Vagina (tissue), 2 donors: ENCODE data around the gene CCNK. TPM values are rescaled to one million over a fixed set of nuclear protein-coding genes. Genes with fewer than 3 reads are reported as not detected.

ENCODE experiments used
- DNase-seq, 2 donors: peaks; one replicate each; pipeline ENCODE4 v3.0.0-alpha.2; 2017; ENCODE audit errors: extremely low spot score in 2 of 2
- H3K27ac ChIP-seq: fragments of 200-600 bp; sonication (generic); one replicate; pipeline ENCODE4 v1.5.1; 2019
- H3K27me3 ChIP-seq: fragments of 200-600 bp; sonication (generic); one replicate; pipeline ENCODE4 v1.5.1; 2019
- H3K36me3 ChIP-seq, 2 donors: fragments of 200-600 bp; sonication (generic); one replicate each; pipeline ENCODE4 v1.5.1; 2017 to 2019
- H3K4me1 ChIP-seq: fragments of 200-600 bp; sonication (generic); one replicate; pipeline ENCODE4 v1.5.1; 2019
- H3K4me3 ChIP-seq, 2 donors: fragments of 200-600 bp; sonication (generic); 1 replicate in 1 of 2; 2 replicates in 1 of 2; pipeline ENCODE4 v1.5.1; 2016 to 2019
- H3K9me3 ChIP-seq: fragments of 200-600 bp; sonication (generic); one replicate; pipeline ENCODE4 v1.5.1; 2019
- CTCF ChIP-seq, 3 experiments: fragments of 450-650 bp in 2 of 3; fragments of 200-600 bp in 1 of 3; sonication (generic) in 1 of 3; IDR thresholded peaks; one replicate each; pipeline ENCODE4 v1.5.1; 2017 to 2019; ENCODE audit warnings: antibody characterized with exemption in 3 of 3, mild to moderate bottlenecking in 2 of 3, moderate library complexity in 2 of 3
- POLR2A ChIP-seq, 2 donors: fragments of 450-650 bp; IDR thresholded peaks; one replicate each; pipeline ENCODE4 v1.6.1; 2017; ENCODE audit warnings: antibody characterized with exemption in 2 of 2, mild to moderate bottlenecking in 2 of 2, moderate library complexity in 2 of 2
- POLR2AphosphoS5 ChIP-seq, 2 donors: sonication (generic); formaldehyde crosslinking; IDR thresholded peaks; one replicate each; pipeline ENCODE4 v1.9.0; 2017; ENCODE audit warnings: antibody characterized with exemption in 2 of 2, mild to moderate bottlenecking in 2 of 2, low read depth in 1 of 2; ENCODE audit not compliant: insufficient read depth in 1 of 2
- intact Hi-C: fragments of 100-400 bp; cut with DNase I; formaldehyde crosslinking; loops from one replicate; pipeline ENCODE4 v1.15.1; 2023
- total RNA-seq: library from RNA; depleted of rRNA; stranded (reverse); fragments of >200 nt; gene quantifications from one replicate; pipeline ENCODE4 v1.2.3, GENCODE V29; 2016

The CCNK gene
- total RNA-seq, 1 donor from 2014 or later, result 27.5 TPM

DNA sequence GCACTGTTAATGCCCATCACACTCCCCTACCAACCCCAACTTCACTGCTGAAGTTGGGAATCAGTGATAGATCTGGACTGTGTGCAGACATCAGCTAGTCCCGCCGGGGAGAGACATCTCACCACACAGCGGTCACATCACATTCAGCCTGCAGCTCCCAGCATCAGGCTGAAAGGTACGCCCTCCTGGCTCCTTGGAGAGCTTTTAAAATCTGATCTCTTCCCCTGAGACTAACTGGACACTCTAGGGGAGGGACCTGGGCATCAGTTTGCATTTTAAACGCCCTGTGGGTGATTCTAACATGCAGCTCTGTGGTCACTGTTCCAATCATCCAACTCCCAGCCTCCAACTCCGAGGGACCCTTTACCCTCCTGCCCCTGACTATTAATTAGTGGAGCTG is 64.4 kb downstream of the CCNK start:
- no peaks in the 10 kb centered on the region for H3K36me3 ChIP-seq
- no peak for DNase-seq
- no peak overlapping the region for H3K27ac ChIP-seq
- no peak overlapping the region for H3K4me3 ChIP-seq
- peaks cover 12% of the 10 kb centered on the region for H3K4me1 ChIP-seq
- no peaks in the 10 kb centered on the region for H3K9me3 ChIP-seq
- no peaks in the 10 kb centered on the region for H3K27me3 ChIP-seq
- intact Hi-C loops, result no loop called here
- TF ChIP-seq POLR2AphosphoS5 (IDR thresholded peaks at IDR 0.05; ENCODE audit: insufficient read depth in 1 of 2, low read depth in 1 of 2) (no peak), CTCF (IDR thresholded peaks at IDR 0.05) (no peak), POLR2A (IDR thresholded peaks at IDR 0.05) (no peak)

- intact Hi-C loops, result no loop called here
- H3K27me3 ChIP-seq, result no peaks in the 10 kb centered on the region
- H3K27ac ChIP-seq, result no peak overlapping the region
- no peaks in the 10 kb centered on the region for H3K36me3 ChIP-seq
- H3K4me3 ChIP-seq, result no peak overlapping the region
- TF ChIP-seq CTCF (IDR thresholded peaks at IDR 0.05), result no peak
- TF ChIP-seq POLR2A (IDR thresholded peaks at IDR 0.05), result no peak
- TF ChIP-seq POLR2AphosphoS5 (IDR thresholded peaks at IDR 0.05; ENCODE audit: insufficient read depth in 1 of 2, low read depth in 1 of 2), result no peak
- H3K9me3 ChIP-seq, result no peaks in the 10 kb centered on the region
- no peak for DNase-seq
- peaks cover 5% of the 10 kb centered on the region for H3K4me1 ChIP-seq
These were observed 65.1 kb downstream of the CCNK start for GRCh38 chr14:99546234-99546879.

DNA sequence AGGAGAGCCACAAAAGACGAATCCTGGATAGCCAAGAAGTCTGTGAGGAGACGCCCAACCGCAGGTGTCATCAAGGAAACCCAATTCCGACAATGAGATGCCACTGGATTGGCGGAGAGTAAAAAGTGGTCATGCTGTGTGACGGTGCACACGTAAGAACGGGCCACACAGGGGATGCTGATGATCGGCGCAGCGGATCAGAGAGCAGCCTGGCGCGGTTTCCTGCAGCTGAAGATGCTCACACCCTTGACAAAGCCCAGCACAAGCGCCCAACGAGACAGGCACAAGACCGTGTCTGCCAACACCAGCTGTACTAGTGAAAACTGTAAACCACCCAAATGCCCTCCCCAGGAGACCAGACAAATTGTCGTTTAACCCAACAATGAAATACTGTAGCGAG is 67.0 kb downstream of the CCNK start:
- intact Hi-C loops, result no loop called here
- H3K27ac ChIP-seq, result no peak overlapping the region
- no peaks in the 10 kb centered on the region for H3K36me3 ChIP-seq
- no peak overlapping the region for H3K4me3 ChIP-seq
- TF ChIP-seq CTCF (IDR thresholded peaks at IDR 0.05) (no peak), POLR2A (IDR thresholded peaks at IDR 0.05) (no peak), POLR2AphosphoS5 (IDR thresholded peaks at IDR 0.05; ENCODE audit: insufficient read depth in 1 of 2, low read depth in 1 of 2) (no peak)
- no peaks in the 10 kb centered on the region for H3K9me3 ChIP-seq
- no peaks in the 10 kb centered on the region for H3K4me1 ChIP-seq
- DNase-seq, result no peak
- no peaks in the 10 kb centered on the region for H3K27me3 ChIP-seq

DNA sequence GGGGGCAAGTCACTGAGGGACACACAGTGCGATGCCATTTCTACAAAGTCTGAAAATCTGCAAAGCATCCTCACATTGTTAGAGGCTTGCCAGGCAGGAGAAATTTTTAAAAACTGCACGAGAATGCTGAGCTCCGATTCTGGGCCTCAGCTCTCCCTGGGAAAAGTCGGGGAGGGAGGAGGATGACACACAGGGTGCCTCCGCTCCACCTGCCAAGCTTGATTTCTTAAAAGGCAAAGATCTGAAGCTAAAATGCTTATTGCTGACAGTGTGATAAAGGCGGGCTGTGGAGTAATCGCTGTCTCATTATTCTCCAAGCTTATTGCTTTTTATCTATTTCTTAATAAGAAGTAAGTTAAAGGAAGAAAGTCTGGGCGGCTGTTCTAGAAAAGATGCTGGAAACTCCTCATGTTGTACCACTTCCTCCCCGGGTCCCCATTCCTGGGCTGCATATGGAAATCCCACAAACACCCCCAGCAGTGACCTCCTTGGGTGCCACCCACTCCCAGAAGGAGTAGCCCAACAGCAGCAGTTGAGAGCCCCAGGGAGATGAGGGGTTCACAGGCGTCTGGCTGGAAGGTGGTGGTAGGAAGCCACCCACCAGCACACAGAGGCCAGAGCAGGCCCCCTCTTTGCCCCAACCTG is 67.8 kb downstream of the CCNK start:
- no peak for DNase-seq
- intact Hi-C loops, result no loop called here
- no peaks in the 10 kb centered on the region for H3K36me3 ChIP-seq
- H3K27me3 ChIP-seq, result no peaks in the 10 kb centered on the region
- H3K27ac ChIP-seq, result no peak overlapping the region
- H3K9me3 ChIP-seq, result no peaks in the 10 kb centered on the region
- H3K4me3 ChIP-seq, result no peak overlapping the region
- peaks cover under 1% of the 10 kb centered on the region for H3K4me1 ChIP-seq
- TF ChIP-seq POLR2A (IDR thresholded peaks at IDR 0.05), result no peak

DNA sequence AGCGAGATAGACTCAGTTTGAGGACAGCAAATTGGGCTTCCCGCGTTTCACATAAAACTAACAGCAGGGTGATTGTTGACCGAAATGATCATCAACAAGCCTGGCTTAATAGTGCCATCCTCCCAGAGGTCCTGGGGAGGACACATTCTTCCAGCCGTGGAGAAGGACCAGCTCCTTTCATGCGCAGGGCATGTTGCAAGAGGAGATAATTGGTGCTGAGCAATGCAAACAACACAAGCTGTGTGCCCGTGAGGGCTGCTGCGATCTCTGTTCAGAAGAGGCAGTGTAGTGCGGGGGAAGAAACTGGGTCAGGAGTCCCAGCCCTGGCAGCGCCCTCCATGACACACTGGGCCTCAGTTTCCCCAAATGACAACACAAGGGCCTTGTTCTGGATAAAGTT is 68.5 kb downstream of the CCNK start:
- H3K27me3 ChIP-seq, result no peaks in the 10 kb centered on the region
- H3K4me1 ChIP-seq, result peaks cover 7% of the 10 kb centered on the region
- TF ChIP-seq POLR2AphosphoS5 (IDR thresholded peaks at IDR 0.05; ENCODE audit: insufficient read depth in 1 of 2, low read depth in 1 of 2) (no peak), POLR2A (IDR thresholded peaks at IDR 0.05) (no peak), CTCF (IDR thresholded peaks at IDR 0.05) (no peak)
- intact Hi-C loops, result no loop called here
- no peak overlapping the region for H3K27ac ChIP-seq
- no peaks in the 10 kb centered on the region for H3K9me3 ChIP-seq
- H3K36me3 ChIP-seq, result no peaks in the 10 kb centered on the region
- DNase-seq, result no peak
- no peak overlapping the region for H3K4me3 ChIP-seq
